WERI-Rb-1 (cell line): ENCODE data around the gene CXXC5.

ENCODE experiments used
- DNase-seq: peaks from one replicate; pipeline ENCODE4 v3.0.0-alpha.2; 2020
- H3K27ac ChIP-seq: fragments of 250-450 bp; sonication (Bioruptor Pico); 2 replicates; pipeline ENCODE4 v1.5.1; 2020; ENCODE audit warnings: mild to moderate bottlenecking, moderate library complexity
- H3K27me3 ChIP-seq: fragments of 250-450 bp; sonication (Bioruptor Pico); 2 replicates; pipeline ENCODE4 v1.5.1; 2021; ENCODE audit warnings: mild to moderate bottlenecking, low read depth, moderate library complexity; ENCODE audit not compliant: insufficient read depth, severe bottlenecking
- H3K36me3 ChIP-seq: fragments of 250-450 bp; sonication (Bioruptor Pico); 2 replicates; pipeline ENCODE4 v1.5.1; 2020; ENCODE audit warnings: mild to moderate bottlenecking, moderate library complexity
- H3K4me3 ChIP-seq: 2 replicates; pipeline ENCODE4 v1.5.1; 2011; ENCODE audit warnings: low read depth, mild to moderate bottlenecking, control low read depth, low read length
- H3K9me3 ChIP-seq: fragments of 250-450 bp; sonication (Bioruptor Pico); 2 replicates; pipeline ENCODE4 v1.5.1; 2021; ENCODE audit warnings: mild to moderate bottlenecking, moderate library complexity; ENCODE audit not compliant: severe bottlenecking
- CTCF ChIP-seq: IDR thresholded peaks from 2 replicates; pipeline ENCODE4 v1.5.1; 2011; ENCODE audit warnings: low read depth, mild to moderate bottlenecking, control low read depth, inconsistent platforms, low read length

Gene CXXC5

GRCh38 chr5:139733010-139733688 is 85.0 kb downstream of the CXXC5 start:
- Histone ChIP-seq H3K36me3 (no peaks in the 10 kb centered on the region), H3K27ac (peak overlapping the region; percentile 81), H3K27me3 (no peaks in the 10 kb centered on the region), H3K4me3 (no peak overlapping the region), H3K9me3 (no peaks in the 10 kb centered on the region)
- no peak for DNase-seq
- TF ChIP-seq CTCF = no peak
